ENCODE data around the gene ERAS. TPM values are rescaled to one million over a fixed set of nuclear protein-coding genes. Genes with fewer than 3 reads are reported as not detected.
"Not testable (repeated sequence)": the region's sequence is repeated elsewhere in the genome, so short reads cannot be mapped to it uniquely, and the experiment has no call there.

The ERAS gene
- polyA plus RNA-seq, 2 of the 4 experiments (the other 2 are of a cell fraction): 0.06 TPM; not detected in 1

DNA sequence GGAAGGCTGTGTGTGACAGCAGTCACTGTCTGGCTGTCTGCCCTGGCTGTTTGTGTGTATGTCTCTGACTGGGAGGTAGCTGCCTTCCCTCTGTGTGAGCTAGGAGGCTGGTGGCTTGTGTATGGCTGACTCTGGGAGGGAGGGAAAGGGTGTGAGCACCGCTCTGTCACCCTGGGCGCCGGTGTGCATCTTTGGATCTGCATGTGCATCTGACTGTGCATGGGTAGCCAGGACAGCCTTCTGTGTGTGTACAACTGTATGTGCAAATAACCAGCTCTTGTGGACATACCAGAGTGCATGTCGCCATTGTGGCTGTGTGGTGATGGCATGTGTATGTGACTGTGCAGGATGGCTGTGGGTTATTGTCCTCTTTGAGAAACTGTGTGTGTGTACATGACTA, 7.4 kb upstream of the ERAS start:
- no peaks in the 10 kb centered on the region for H3K4me1 ChIP-seq
- TF ChIP-seq MAFK (IDR thresholded peaks at IDR 0.05; ENCODE audit: partially characterized antibody): no peak
- TF ChIP-seq NR3C1 (IDR thresholded peaks at IDR 0.05): no peak
- no peak for TF ChIP-seq EHMT2 (IDR thresholded peaks at IDR 0.05; ENCODE audit: low read depth)
- no peak for TF ChIP-seq ZNF302 (CRISPR knock-in tag; IDR thresholded peaks at IDR 0.05)
- no peak for TF ChIP-seq TFCP2L1 (CRISPR knock-in tag; IDR thresholded peaks at IDR 0.05)
- TF ChIP-seq NPAS2 (CRISPR knock-in tag; IDR thresholded peaks at IDR 0.05; ENCODE audit: borderline replicate concordance): no peak
- no peak for TF ChIP-seq MYC (IDR thresholded peaks at IDR 0.05; ENCODE audit: borderline replicate concordance, low read length)
- TF ChIP-seq POLR2AphosphoS2 (conservative IDR thresholded peaks at IDR 0.05; ENCODE audit: low read length): no peak
- TF ChIP-seq RNF2 (IDR thresholded peaks at IDR 0.05; ENCODE audit: borderline replicate concordance, low read depth): no peak
- TF ChIP-seq HMGXB4 (CRISPR knock-in tag; IDR thresholded peaks at IDR 0.05; ENCODE audit: borderline replicate concordance): no peak
- TF ChIP-seq EHF (CRISPR knock-in tag; IDR thresholded peaks at IDR 0.05): no peak
- TF ChIP-seq, protein P1, sequence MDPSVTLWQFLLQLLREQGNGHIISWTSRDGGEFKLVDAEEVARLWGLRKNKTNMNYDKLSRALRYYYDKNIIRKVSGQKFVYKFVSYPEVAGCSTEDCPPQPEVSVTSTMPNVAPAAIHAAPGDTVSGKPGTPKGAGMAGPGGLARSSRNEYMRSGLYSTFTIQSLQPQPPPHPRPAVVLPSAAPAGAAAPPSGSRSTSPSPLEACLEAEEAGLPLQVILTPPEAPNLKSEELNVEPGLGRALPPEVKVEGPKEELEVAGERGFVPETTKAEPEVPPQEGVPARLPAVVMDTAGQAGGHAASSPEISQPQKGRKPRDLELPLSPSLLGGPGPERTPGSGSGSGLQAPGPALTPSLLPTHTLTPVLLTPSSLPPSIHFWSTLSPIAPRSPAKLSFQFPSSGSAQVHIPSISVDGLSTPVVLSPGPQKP (IDR thresholded peaks at IDR 0.05; ENCODE audit: low read depth, low read length): no peak
- TF ChIP-seq ESRRA (IDR thresholded peaks at IDR 0.05; ENCODE audit: borderline replicate concordance, low read length): no peak
- TF ChIP-seq ZSCAN20 (CRISPR knock-in tag; IDR thresholded peaks at IDR 0.05): no peak
- no peak for TF ChIP-seq JUNB (IDR thresholded peaks at IDR 0.05)
- TF ChIP-seq MAZ (IDR thresholded peaks at IDR 0.05; ENCODE audit: borderline replicate concordance, low read depth, low read length): no peak
- CTCF ChIA-PET: no interaction called here
- no peak overlapping the region for H3K27ac ChIP-seq
- ATAC-seq: no peak
- 81% methylated on average over 3 of the region's 4 CpGs for WGBS (ENCODE audit: missing lambda C conversion rate)
- H3K9me3 ChIP-seq: no peaks in the 10 kb centered on the region
- H3K4me3 ChIP-seq: no peak overlapping the region
- POLR2A ChIA-PET: no interaction called here
- peak; percentile 79 for FAIRE-seq
- H3K4me2 ChIP-seq: no peak overlapping the region
- DNase-seq (ENCODE audit: low read depth in 1 of 2, low spot score in 1 of 2): no peak

DNA sequence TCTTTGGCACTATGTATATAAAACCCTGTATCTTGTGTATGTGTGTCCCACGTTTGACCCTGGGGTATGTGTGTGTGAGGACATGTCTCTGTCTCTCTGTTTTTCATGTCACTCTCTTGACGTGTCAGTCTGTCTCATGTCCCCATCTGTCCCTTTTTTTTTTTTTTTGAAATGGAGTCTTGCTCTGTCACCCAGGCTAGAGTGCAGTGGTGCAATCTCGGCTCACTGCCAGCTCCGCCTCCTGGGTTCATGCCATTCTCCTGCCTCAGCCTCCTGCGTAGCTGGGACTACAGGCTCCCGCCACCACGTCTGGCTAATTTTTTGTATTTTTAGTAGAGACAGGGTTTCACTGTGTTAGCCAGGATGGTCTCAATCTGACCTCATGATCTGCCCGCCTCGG, 6.9 kb upstream of the ERAS start:
- WGBS (ENCODE audit: missing lambda C conversion rate): 88% methylated on average over 9 of the region's 9 CpGs
- H3K4me2 ChIP-seq; DNase-seq (ENCODE audit: low read depth in 1 of 2, low spot score in 1 of 2); H3K9me3 ChIP-seq; H3K4me1 ChIP-seq; CTCF ChIA-PET; FAIRE-seq; ATAC-seq; H3K27ac ChIP-seq; H3K4me3 ChIP-seq: not testable (repeated sequence)
- POLR2A ChIA-PET: interaction anchor here (0.6 kb wide), 1 partner anchor 245 kb away, joined by 6 read pairs; the partner anchor contains the start of gene RBM3

- TF ChIP-seq JUNB (IDR thresholded peaks at IDR 0.05) (no peak), HDAC2 (IDR thresholded peaks at IDR 0.05) (no peak), JUN (IDR thresholded peaks at IDR 0.05) (no peak), CHD4 (IDR thresholded peaks at IDR 0.05; ENCODE audit: borderline replicate concordance) (no peak), PHF8 (IDR thresholded peaks at IDR 0.05; ENCODE audit: borderline replicate concordance, low read depth) (no peak), POLR2AphosphoS2 (conservative IDR thresholded peaks at IDR 0.05; ENCODE audit: low read length) (no peak), POLR2A (IDR thresholded peaks at IDR 0.05; ENCODE audit: low read length) (no peak), RARB (CRISPR knock-in tag; IDR thresholded peaks at IDR 0.05) (no peak), SMC3 (IDR thresholded peaks at IDR 0.05) (no peak), HEYL (CRISPR knock-in tag; IDR thresholded peaks at IDR 0.05) (no peak)
- TF ChIP-seq, protein P1 (IDR thresholded peaks at IDR 0.05; ENCODE audit: low read depth, low read length): no peak
- Histone ChIP-seq H3K27ac (no peak overlapping the region), H3K4me1 (no peaks in the 10 kb centered on the region), H3K9me3 (no peaks in the 10 kb centered on the region), H3K4me2 (no peak overlapping the region), H3K4me3 (no peak overlapping the region)
- ATAC-seq (no peak), FAIRE-seq (no peak), DNase-seq (ENCODE audit: low read depth in 1 of 2, low spot score in 1 of 2) (no peak)
- ChIA-PET CTCF (interaction anchor here (0.9 to 1.3 kb wide), 3 partner anchors 11 to 139 kb away, joined by 3 read pairs; partner anchors contain the start of gene WAS), POLR2A (no interaction called here)
- 96% methylated on average over 4 of the region's 6 CpGs for WGBS (ENCODE audit: missing lambda C conversion rate)
Observed at GRCh38 chrX:48823053-48823452, 3.3 kb upstream of the ERAS start.
